Neuronal stem cell (in vitro differentiated cells): Measurements from ENCODE around the gene HSD17B14.

Experiments
- DNase-seq: peaks from one replicate; pipeline ENCODE4 v3.0.0-alpha.2; 2013; ENCODE audit warnings: low spot score
- H2AFZ ChIP-seq: one replicate; pipeline ENCODE4 v1.6.1; 2013; ENCODE audit warnings: mild to moderate bottlenecking, low read length, inconsistent platforms
- H2AK5ac ChIP-seq: 2 replicates; pipeline ENCODE4 v1.6.1; 2013; ENCODE audit warnings: low read depth, mild to moderate bottlenecking, inconsistent platforms, low read length, moderate library complexity, mixed read lengths
- H2BK120ac ChIP-seq: 2 replicates; pipeline ENCODE4 v1.6.1; 2013; ENCODE audit warnings: low read depth, mild to moderate bottlenecking, inconsistent platforms, low read length, moderate library complexity, mixed read lengths
- H2BK12ac ChIP-seq: one replicate; pipeline ENCODE4 v1.6.1; 2013; ENCODE audit warnings: low read length, inconsistent platforms
- H2BK15ac ChIP-seq: 2 replicates; pipeline ENCODE4 v1.6.1; 2013; ENCODE audit warnings: mild to moderate bottlenecking, low read length, inconsistent platforms, mixed read lengths
- H2BK5ac ChIP-seq: one replicate; pipeline ENCODE4 v1.6.1; 2013; ENCODE audit warnings: inconsistent platforms, mild to moderate bottlenecking, low read length, moderate library complexity
- H3K14ac ChIP-seq: one replicate; pipeline ENCODE4 v1.6.1; 2013; ENCODE audit warnings: low read length, inconsistent platforms
- H3K18ac ChIP-seq: 2 replicates; pipeline ENCODE4 v1.6.1; 2013; ENCODE audit warnings: low read length, inconsistent platforms
- H3K23ac ChIP-seq: 2 replicates; pipeline ENCODE4 v1.6.1; 2013; ENCODE audit warnings: low read depth, mild to moderate bottlenecking, mixed read lengths, low read length, inconsistent platforms; ENCODE audit not compliant: poor library complexity
- H3K27ac ChIP-seq: replicated peaks from 3 replicates; pipeline ENCODE4 v1.5.1; 2013; ENCODE audit warnings: low read length, inconsistent platforms
- H3K27me3 ChIP-seq, 3 experiments: 2 replicates each; pipeline ENCODE4 v1.6.1; 2013; ENCODE audit warnings: low read length in 3 of 3, mild to moderate bottlenecking in 2 of 3, inconsistent platforms in 1 of 3, low read depth in 1 of 3, mixed read lengths in 1 of 3, moderate library complexity in 1 of 3; ENCODE audit not compliant: control insufficient read depth in 3 of 3, insufficient read depth in 3 of 3
- H3K36me3 ChIP-seq, 2 donors: replicated peaks in 1 of 2; 2 replicates each; pipeline ENCODE4 v1.6.1; 2013; ENCODE audit warnings: low read length in 2 of 2; ENCODE audit not compliant: control insufficient read depth in 2 of 2, insufficient read depth in 2 of 2
- H3K4ac ChIP-seq: 2 replicates; pipeline ENCODE4 v1.6.1; 2013; ENCODE audit warnings: inconsistent platforms, mild to moderate bottlenecking, low read length, moderate library complexity
- H3K4me1 ChIP-seq, 2 donors: 1 replicate in 1 of 2; 2 replicates in 1 of 2; pipeline ENCODE4 v1.6.1; 2013; ENCODE audit warnings: low read length in 2 of 2, low read depth in 1 of 2; ENCODE audit not compliant: control insufficient read depth in 2 of 2, insufficient read depth in 1 of 2
- H3K4me2 ChIP-seq: one replicate; pipeline ENCODE4 v1.6.1; 2013; ENCODE audit warnings: mild to moderate bottlenecking, low read length, inconsistent platforms; ENCODE audit not compliant: insufficient read depth, poor library complexity, severe bottlenecking
- H3K4me3 ChIP-seq, 2 donors: 2 replicates each; pipeline ENCODE4 v1.5.1; 2013; ENCODE audit warnings: low read length in 2 of 2, mild to moderate bottlenecking in 2 of 2, inconsistent platforms in 1 of 2, moderate library complexity in 1 of 2
- H3K79me1 ChIP-seq: one replicate; pipeline ENCODE4 v1.6.1; 2013; ENCODE audit warnings: low read depth, mild to moderate bottlenecking, inconsistent platforms, low read length, moderate library complexity
- H3K9ac ChIP-seq: one replicate; pipeline ENCODE4 v1.6.1; 2013; ENCODE audit warnings: mild to moderate bottlenecking, low read depth, low read length, inconsistent platforms; ENCODE audit not compliant: poor library complexity
- H3K9me3 ChIP-seq, 2 donors: replicated peaks in 1 of 2; 2 replicates each; pipeline versions ENCODE3 to v1.6.1; 2013; ENCODE audit warnings: low read length in 2 of 2, mild to moderate bottlenecking in 2 of 2, inconsistent platforms in 1 of 2, low read depth in 1 of 2, mixed read lengths in 1 of 2, moderate library complexity in 1 of 2; ENCODE audit not compliant: control insufficient read depth in 2 of 2, insufficient read depth in 1 of 2
- H4K8ac ChIP-seq: one replicate; pipeline ENCODE4 v1.6.1; 2013; ENCODE audit warnings: low read depth, mild to moderate bottlenecking, inconsistent platforms, low read length, moderate library complexity
- H4K91ac ChIP-seq: one replicate; pipeline ENCODE4 v1.6.1; 2013; ENCODE audit warnings: low read length, low read depth, mild to moderate bottlenecking, inconsistent platforms; ENCODE audit not compliant: poor library complexity
- WGBS, 2 donors: extraction: QIAGEN DNeasy Blood & Tissue Kit; methylation state at CpG; one replicate each; pipeline ENCODE4 v1.1.7; 2013; ENCODE audit warnings: missing lambda C conversion rate in 2 of 2, mixed read lengths in 1 of 2; ENCODE audit not compliant: insufficient read length in 2 of 2, insufficient replicate concordance in 1 of 2; ENCODE audit errors: extremely low coverage in 2 of 2; 5-methylcytosine and 5-hydroxymethylcytosine counted together

Gene HSD17B14

GRCh38 chr19:48862827-48863226 lies 26.5 kb upstream of the HSD17B14 start:
- no peak overlapping the region for H2BK12ac ChIP-seq
- H3K4ac ChIP-seq: no peak overlapping the region
- H2BK5ac ChIP-seq: no peak overlapping the region
- no peak overlapping the region for H3K23ac ChIP-seq
- H3K9ac ChIP-seq: no peak overlapping the region
- no peak overlapping the region for H3K27ac ChIP-seq
- no peak overlapping the region for H4K8ac ChIP-seq
- peaks cover 16 to 18% of the 10 kb centered on the region in 2 donors for H3K4me1 ChIP-seq
- H3K9me3 ChIP-seq: no peaks in the 10 kb centered on the region
- peaks cover 3 to 40% of the 10 kb centered on the region in 2 donors for H3K36me3 ChIP-seq
- no peak overlapping the region for H3K4me2 ChIP-seq
- peaks cover 4% of the 10 kb centered on the region for H3K79me1 ChIP-seq
- no peak overlapping the region for H3K14ac ChIP-seq
- WGBS, 2 donors: no CpG with 5 or more reads among the region's 7 CpGs
- H3K18ac ChIP-seq: no peak overlapping the region
- H3K4me3 ChIP-seq: no peak overlapping the region
- H2AK5ac ChIP-seq: no peak overlapping the region
- H2BK120ac ChIP-seq: no peak overlapping the region
- H2AFZ ChIP-seq: no peak overlapping the region
- H4K91ac ChIP-seq: no peak overlapping the region
- no peak overlapping the region for H2BK15ac ChIP-seq
- DNase-seq: no peak
- H3K27me3 ChIP-seq: no peaks in the 10 kb centered on the region

GRCh38 chr19:48861313-48861712 lies 25.0 kb upstream of the HSD17B14 start:
- Histone ChIP-seq H2BK12ac (no peak overlapping the region), H2BK15ac (no peak overlapping the region), H2AK5ac (no peak overlapping the region), H2AFZ (no peak overlapping the region), H3K18ac (no peak overlapping the region), H3K4ac (no peak overlapping the region), H3K9ac (no peak overlapping the region), H4K8ac (no peak overlapping the region), H3K4me1 (peaks cover 2 to 6% of the 10 kb centered on the region in 2 donors), H4K91ac (no peak overlapping the region), H3K9me3 (no peaks in the 10 kb centered on the region), H2BK5ac (no peak overlapping the region), H3K79me1 (no peaks in the 10 kb centered on the region), H3K23ac (no peak overlapping the region), H3K4me2 (no peak overlapping the region), H3K36me3 (peaks cover 3 to 45% of the 10 kb centered on the region in 2 donors), H3K4me3 (no peak overlapping the region), H2BK120ac (no peak overlapping the region), H3K14ac (no peak overlapping the region), H3K27me3 (no peaks in the 10 kb centered on the region), H3K27ac (no peak overlapping the region)
- no CpG with 5 or more reads among the region's 18 CpGs for WGBS, 2 donors
- DNase-seq: no peak

- DNase-seq: no peak
- Histone ChIP-seq H3K23ac (peak overlapping the region; percentile 18), H3K79me1 (no peaks in the 10 kb centered on the region), H2BK15ac (no peak overlapping the region), H2BK5ac (no peak overlapping the region), H3K36me3 (peaks cover 0 to 39% of the 10 kb centered on the region in 2 donors), H3K4ac (no peak overlapping the region), H3K14ac (no peak overlapping the region), H3K9me3 (no peaks in the 10 kb centered on the region), H4K91ac (no peak overlapping the region), H2AFZ (no peak overlapping the region), H2AK5ac (peak overlapping the region; percentile 81), H3K4me3 (no peak overlapping the region), H3K9ac (no peak overlapping the region), H3K4me1 (peaks cover 2 to 6% of the 10 kb centered on the region in 2 donors), H4K8ac (peak overlapping the region; percentile 9), H2BK12ac (no peak overlapping the region), H3K18ac (peak overlapping the region; percentile 48), H3K27ac (no peak overlapping the region), H3K4me2 (no peak overlapping the region), H2BK120ac (no peak overlapping the region), H3K27me3 (no peaks in the 10 kb centered on the region)
- WGBS, 2 donors: no CpG with 5 or more reads among the region's 30 CpGs
Measured at GRCh38 chr19:48859711-48860572, 23.7 kb upstream of the HSD17B14 start.

- Histone ChIP-seq H2BK12ac (no peak overlapping the region), H2BK15ac (no peak overlapping the region), H2BK5ac (no peak overlapping the region), H4K8ac (no peak overlapping the region), H3K79me1 (no peaks in the 10 kb centered on the region), H2AFZ (no peak overlapping the region), H3K27ac (no peak overlapping the region), H3K14ac (no peak overlapping the region), H3K27me3 (no peaks in the 10 kb centered on the region), H3K9ac (no peak overlapping the region), H3K4me1 (peaks cover 2 to 6% of the 10 kb centered on the region in 2 donors), H2AK5ac (peak overlapping the region; percentile 39), H3K4me2 (no peak overlapping the region), H3K4me3 (no peak overlapping the region), H3K23ac (no peak overlapping the region), H3K4ac (no peak overlapping the region), H3K9me3 (no peaks in the 10 kb centered on the region), H4K91ac (no peak overlapping the region), H3K36me3 (peaks cover 0 to 37% of the 10 kb centered on the region in 2 donors), H3K18ac (no peak overlapping the region), H2BK120ac (no peak overlapping the region)
- no peak for DNase-seq
- WGBS, 2 donors: no CpG with 5 or more reads among the region's 34 CpGs
Measured at GRCh38 chr19:48858984-48859710, 22.9 kb upstream of the HSD17B14 start.
